Measurements from ENCODE around the gene MLST8.
A peak's percentile ranks its signal among the peaks of the same experiment; 100 is the strongest.

MLST8 gene

DNA sequence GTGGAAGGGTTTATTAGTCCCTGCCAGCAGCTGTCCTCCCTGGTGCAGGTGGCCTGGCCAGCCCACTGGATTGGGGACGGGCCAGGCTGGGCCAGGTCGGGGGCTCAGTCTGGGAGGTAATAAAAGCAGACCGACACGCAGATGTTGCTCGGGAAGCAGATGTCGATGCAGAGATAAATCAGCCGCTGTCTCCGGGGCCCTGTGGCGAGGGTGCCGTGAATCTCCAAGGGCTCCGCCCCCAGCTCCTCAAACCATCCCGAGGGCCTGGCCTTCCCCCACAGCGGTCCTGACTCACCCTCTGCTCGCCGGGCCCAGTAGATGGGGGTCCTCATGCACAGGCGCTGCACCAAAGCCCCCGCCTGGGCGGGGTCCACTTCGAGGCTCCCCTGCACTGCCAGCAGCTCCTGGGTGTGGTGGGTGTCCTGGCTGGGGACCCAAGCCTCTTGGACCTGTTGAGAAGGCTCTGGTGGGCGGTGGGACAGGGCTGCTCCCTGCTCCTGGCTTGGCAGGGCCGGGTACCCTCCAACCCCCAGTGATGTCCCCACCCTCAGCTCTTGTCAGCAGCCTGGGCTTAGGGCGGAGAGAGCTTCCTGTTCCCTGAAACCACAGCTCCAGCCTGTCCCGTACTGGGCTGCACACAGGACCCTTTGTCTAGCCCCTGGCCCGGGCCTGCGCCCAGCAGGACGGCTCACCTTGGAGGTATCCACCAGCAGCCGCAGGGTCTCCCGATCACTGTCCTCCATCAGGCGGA lies 4.2 kb downstream of the MLST8 start:
- no peak for DNase-seq

DNA sequence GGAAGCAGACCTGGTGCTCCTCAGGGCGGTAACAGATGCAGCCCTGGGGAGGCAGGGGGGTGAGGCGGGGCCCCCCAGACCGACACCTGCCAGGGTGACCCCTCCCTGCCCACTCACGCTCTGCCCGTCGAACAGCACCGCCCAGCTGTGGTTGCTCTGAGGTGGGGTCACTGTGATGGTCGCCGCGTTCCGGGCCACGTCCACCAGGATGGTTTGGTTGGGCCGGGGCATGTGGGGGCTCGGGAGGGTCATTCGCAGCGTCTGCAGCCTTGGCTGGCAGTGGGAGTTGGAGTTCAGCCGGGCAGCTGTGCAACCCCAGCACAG lies 4.7 kb downstream of the MLST8 start:
- DNase-seq, result no peak

- no peak for DNase-seq
Observed at GRCh38 chr16:2210386-2211365, 5.4 kb downstream of the MLST8 start, which contains the start of gene BRICD5. Gene BRICD5, minus strand, starts transcription at chr16:2210863. Its CDS starts 30 bp downstream, at chr16:2210833.

- no peak for DNase-seq
Observed at GRCh38 chr16:2211923-2212347, 6.7 kb downstream of the MLST8 start.

- no peak for DNase-seq
Observed at GRCh38 chr16:2212362-2213324, 7.4 kb downstream of the MLST8 start.

DNA sequence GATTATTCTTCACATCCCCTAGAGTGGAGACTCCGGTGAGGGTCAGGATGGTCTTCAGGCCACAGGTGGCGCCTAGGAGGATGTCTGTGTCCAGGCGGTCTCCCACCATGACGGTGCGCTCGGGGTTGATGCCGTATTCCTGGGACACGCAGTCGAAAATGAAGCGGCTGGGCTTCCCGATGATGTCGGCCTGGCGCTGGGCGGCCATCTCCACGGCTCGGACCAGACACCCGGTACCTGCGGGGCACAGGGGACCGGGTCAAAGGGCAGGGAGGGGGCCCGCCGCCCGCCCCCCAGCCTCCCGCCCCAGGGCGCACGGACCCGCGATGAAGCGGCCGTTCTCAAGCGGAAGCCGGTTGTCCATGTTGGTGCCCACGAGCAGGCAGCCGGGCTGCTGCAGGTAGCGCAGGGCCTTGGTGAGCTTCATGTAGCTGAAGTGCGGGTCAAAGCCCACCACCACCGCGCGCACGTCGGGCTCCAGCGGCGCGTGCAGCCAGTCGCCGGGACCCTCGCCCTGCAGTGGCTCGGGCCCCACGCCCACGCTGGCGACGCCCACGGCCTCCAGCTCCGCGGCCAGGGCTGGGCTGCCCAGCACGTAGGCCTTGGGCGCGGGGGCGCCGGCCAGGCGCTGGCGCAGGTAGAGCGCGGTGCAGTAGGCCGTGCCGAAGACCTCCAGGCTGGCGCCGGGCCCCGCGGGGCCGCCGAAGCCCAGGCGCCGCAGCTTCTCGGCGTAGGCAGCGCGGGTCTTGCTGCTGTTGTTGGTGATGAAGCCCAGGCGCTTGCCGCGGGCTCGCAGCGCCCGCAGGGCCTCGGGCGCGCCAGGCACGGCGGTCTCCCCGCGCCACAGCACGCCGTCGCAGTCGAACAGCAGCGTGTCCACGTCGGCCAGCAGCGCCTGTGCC lies 8.8 kb downstream of the MLST8 start:
- DNase-seq, result no peak

- no peak for DNase-seq
Observed at GRCh38 chr16:2214719-2214968, 9.4 kb downstream of the MLST8 start, which contains the start of gene PGP. Gene PGP, minus strand, starts transcription at chr16:2214840. Its CDS starts 63 bp downstream, at chr16:2214777.

DNA sequence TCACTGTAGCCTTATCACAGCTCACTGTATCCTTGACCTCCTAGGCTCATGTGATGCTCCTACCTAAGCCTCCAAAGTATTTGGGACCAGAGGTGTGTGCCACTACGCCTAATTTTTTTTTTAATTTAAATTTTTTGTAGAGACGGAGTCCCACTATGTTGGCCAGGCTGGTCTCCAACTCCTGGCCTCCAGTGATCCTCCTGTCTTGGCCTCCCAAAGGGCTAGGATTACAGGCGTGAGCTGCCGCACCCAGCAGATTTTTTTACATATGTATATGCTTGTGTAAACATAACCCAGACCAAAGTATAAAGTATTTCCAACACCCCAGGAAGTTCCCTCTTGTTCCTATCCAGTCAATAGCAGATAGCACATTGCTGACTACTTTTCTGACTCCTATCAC lies 11.1 kb downstream of the MLST8 start:
- no peak for DNase-seq

DNA sequence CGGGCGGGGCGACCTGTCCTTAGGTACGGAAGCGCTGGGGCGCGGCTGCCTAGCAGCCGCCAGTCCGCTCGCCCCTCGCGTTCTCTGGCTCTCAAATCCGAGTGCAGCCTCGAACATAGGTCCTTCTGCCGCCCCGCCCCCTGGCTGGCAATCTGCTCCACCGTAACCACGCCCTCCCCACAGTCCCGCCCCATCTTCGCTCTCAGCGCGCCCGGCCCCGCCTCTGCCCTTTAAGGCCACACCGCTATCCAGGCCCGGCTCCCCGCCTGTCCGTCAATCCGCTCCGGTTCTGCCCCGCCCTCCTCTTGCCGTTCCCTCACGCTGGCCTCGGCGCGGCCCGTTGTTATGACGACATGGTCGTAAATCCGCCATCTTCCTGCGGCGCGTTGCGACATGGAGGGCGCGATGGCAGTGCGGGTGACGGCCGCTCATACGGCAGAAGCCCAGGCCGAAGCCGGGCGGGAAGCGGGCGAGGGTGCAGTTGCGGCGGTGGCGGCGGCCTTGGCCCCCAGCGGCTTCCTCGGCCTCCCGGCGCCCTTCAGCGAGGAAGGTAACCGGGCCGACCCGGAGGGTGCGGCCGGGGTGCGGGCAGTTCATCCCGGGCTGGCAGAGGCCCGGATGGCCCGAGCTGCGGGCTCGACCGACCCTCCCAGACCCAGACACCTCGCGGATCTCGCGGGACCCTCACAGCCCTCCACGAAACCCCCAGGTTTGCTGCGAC lies 18.1 kb downstream of the MLST8 start, which contains the start of gene E4F1:
TSS of gene E4F1 (plus strand) at position 371 of the 721 bp plus-strand sequence. CDS start at position 394, 23 bp downstream.
- peak; percentile 98 for DNase-seq

GRCh38 chr16:2223942-2224486 lies 18.8 kb downstream of the MLST8 start:
- DNase-seq, result no peak

GRCh38 chr16:2226245-2226793 lies 21.1 kb downstream of the MLST8 start:
- DNase-seq, result no peak

- no peak for DNase-seq
Observed at GRCh38 chr16:2226918-2227317, 21.7 kb downstream of the MLST8 start.

DNA sequence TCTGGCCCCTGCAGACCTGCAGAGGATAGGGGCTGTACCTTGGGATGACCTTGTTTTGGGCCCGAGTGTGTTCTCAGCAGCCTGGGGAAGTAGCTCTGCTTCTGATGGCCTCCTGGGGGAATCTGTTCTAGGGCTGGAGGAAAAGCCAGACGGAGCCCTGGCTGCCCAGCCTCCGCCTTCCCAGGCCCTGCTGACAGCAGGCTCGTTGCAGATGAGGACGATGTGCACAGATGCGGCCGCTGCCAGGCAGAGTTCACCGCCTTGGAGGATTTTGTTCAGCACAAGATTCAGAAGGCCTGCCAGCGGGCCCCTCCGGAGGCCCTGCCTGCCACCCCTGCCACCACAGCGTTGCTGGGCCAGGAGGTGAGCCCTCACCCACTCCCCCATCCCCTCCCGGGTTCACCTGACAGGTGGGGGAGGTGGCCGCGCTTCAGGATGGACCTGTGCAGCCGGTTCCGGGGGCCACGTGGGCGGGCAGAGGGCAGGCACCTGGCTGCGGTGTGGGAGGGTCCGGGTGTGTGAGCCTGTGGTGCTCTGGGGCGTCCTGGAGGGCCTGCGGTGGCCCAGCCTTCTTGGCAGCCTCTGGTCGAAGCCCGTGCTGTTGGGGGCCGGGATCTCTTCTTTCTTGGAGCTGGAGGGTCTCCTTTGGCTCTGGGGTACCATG lies 23.0 kb downstream of the MLST8 start:
- no peak for DNase-seq

DNA sequence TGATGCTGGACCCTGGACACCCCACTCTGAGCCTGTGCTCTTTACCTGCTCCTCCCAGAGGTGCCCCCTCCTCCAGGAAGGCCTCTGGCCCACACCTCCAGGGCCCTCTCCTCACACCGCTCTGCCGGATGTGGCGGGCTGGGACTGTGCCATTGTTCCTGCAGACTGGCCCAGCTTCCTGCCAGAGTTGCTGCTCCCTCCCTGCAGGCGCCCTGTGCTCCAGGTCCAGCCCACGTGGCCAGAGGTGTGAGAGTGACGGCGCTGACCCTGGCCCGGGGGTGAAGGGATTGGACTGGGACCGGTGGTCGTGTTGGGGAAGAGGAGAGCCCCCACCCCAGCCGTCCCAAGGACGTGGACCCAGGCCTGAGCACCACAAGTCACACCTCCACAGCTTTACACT lies 23.8 kb downstream of the MLST8 start:
- no peak for DNase-seq

DNA sequence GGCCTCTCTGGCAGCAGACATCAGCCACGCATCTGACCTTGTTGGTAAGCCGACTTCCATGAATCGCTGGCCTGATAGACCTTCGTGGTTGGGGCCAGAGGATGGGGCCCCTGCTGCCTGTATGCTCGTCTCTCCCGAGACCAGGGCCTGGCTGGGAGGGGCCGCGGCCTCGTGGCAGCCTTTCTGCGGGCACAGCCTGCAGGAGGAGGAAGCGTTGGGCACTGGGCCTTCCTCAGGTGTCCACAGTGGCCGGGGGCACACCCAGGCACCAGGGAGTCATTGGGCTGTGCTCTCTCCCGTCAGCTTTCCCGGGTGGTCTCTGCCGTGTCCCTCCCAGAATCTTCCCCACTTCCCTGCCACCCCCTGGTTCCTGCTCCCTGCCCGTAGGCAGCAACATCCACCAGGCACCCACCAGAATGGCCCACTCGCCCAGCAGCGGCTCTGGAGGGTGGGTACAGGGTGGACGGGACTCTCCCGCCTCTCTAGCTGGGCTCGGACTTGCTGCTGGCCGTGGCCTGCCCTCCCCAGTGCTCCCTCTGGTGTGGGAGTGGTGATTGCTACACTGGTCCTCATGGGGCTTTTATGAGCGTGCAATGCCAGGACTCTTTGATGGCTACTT lies 24.5 kb downstream of the MLST8 start:
- no peak for DNase-seq

GRCh38 chr16:2230376-2230775 lies 25.1 kb downstream of the MLST8 start:
- no peak for DNase-seq

DNA sequence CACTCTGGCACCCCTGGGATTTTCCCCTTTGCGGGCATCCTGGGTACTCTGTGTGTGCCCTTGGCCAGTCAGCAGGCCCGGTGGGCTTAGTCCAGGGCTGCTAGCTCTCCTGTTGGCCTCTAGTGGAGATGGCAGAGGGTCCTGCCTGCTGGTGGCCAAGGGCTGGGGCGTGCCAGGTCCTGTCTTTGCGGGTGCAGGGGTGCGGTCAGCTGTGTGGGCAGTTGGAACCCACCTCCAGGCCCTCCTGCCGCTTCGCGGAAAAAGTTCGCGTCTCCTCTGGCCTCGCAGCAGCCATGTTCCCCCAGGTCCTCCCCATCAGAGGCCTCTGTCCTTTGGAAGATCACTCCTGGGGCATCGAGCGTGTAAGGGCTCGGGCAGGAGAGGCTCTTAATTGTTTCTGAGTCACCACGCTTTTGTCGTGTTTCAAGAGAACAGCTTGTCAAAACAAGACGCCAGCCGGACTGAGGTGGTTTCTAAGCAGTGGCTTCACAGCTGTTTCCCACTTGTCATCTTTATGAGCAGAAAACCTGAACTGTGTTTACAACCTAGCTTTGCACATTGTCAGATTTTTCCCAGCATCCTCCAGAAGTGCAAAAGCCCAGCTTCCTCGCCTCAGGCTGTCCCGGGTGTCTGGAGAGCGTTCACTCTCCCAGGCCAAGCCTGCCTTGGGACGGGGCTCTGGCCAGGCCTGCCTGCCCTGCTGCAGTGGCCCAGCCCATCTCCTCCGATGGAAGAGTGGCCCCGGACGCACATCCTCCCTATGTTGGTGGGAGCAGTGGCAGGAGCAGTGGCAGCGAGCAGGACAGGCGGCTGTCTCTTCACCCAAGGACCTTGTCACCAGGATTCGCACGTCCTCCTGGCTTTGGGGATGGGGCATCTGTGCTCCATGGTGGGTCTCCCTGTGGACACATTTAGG lies 26.0 kb downstream of the MLST8 start:
- DNase-seq, result no peak

All from T1000 (cell line).